Hepatocyte (in vitro differentiated cells): ENCODE results near the gene BIN1. TPM values are rescaled to one million over a fixed set of nuclear protein-coding genes. Genes with fewer than 3 reads are reported as not detected.

Experiments used
- DNase-seq: peaks from one replicate; pipeline ENCODE4 v3.0.0-alpha.2; 2016; ENCODE audit warnings: low spot score
- H2AFZ ChIP-seq: fragments of 200-600 bp; sonication (generic); 2 replicates; pipeline ENCODE4 v1.6.0; 2016; ENCODE audit warnings: antibody characterized with exemption, mild to moderate bottlenecking
- H3K27ac ChIP-seq: fragments of 200-600 bp; sonication (generic); 2 replicates; pipeline ENCODE4 v1.5.1; 2016; ENCODE audit warnings: mild to moderate bottlenecking
- H3K27me3 ChIP-seq: fragments of 200-600 bp; sonication (generic); 2 replicates; pipeline ENCODE4 v1.6.1; 2016
- H3K36me3 ChIP-seq: fragments of 200-600 bp; sonication (generic); replicated peaks from 2 replicates; pipeline ENCODE4 v1.5.1; 2016; ENCODE audit warnings: low read depth; ENCODE audit not compliant: insufficient read depth
- H3K4me1 ChIP-seq: fragments of 200-600 bp; sonication (generic); 2 replicates; pipeline ENCODE4 v1.5.1; 2016; ENCODE audit warnings: mild to moderate bottlenecking, moderate library complexity; ENCODE audit not compliant: insufficient read depth
- H3K4me2 ChIP-seq: fragments of 200-600 bp; sonication (generic); 2 replicates; pipeline ENCODE4 v1.6.0; 2016
- H3K4me3 ChIP-seq: fragments of 200-600 bp; sonication (generic); 2 replicates; pipeline ENCODE4 v1.5.1; 2016; ENCODE audit warnings: mild to moderate bottlenecking
- H3K79me2 ChIP-seq: fragments of 200-600 bp; sonication (generic); 2 replicates; pipeline ENCODE4 v1.6.0; 2017; ENCODE audit warnings: mild to moderate bottlenecking
- H3K9me2 ChIP-seq: fragments of 200-600 bp; sonication (generic); replicated peaks from 2 replicates; pipeline ENCODE4 v1.6.0; 2017; ENCODE audit warnings: mild to moderate bottlenecking; ENCODE audit not compliant: insufficient read depth
- H3K9me3 ChIP-seq: fragments of 200-600 bp; sonication (generic); 2 replicates; pipeline ENCODE4 v1.5.1; 2016; ENCODE audit warnings: low read depth, mild to moderate bottlenecking
- H4K20me1 ChIP-seq: fragments of 200-600 bp; sonication (generic); 2 replicates; pipeline ENCODE4 v1.6.0; 2016; ENCODE audit warnings: mild to moderate bottlenecking; ENCODE audit not compliant: insufficient read depth, poor library complexity, severe bottlenecking
- EZH2 ChIP-seq: fragments of 200-600 bp; sonication (generic); IDR thresholded peaks from 2 replicates; pipeline ENCODE4 v1.6.1; 2016; ENCODE audit warnings: antibody characterized with exemption, mild to moderate bottlenecking, borderline replicate concordance
- EZH2phosphoT487 ChIP-seq: fragments of 200-600 bp; sonication (generic); IDR thresholded peaks from one replicate; pipeline ENCODE4 v1.6.1; 2018; ENCODE audit warnings: antibody characterized with exemption, mild to moderate bottlenecking, low read depth, moderate library complexity; ENCODE audit not compliant: unreplicated experiment, severe bottlenecking
- WGBS: methylation state at CpG from one replicate; pipeline ENCODE4 v1.1.6; 2016; ENCODE audit warnings: low lambda C conversion rate; ENCODE audit errors: missing lambda C conversion rate; 5-methylcytosine and 5-hydroxymethylcytosine counted together
- polyA plus RNA-seq: library from polyadenylated mRNA; unstranded; fragments of >200 nt; fragmentation: Nextera tagmentation; extraction: Ambion mirVana; gene quantifications from 2 replicates; pipeline ENCODE4 v1.2.1, GENCODE V29; 2016
- total RNA-seq: library from RNA; depleted of rRNA; stranded (reverse); fragments of >200 nt; gene quantifications from 2 replicates; pipeline ENCODE4 v1.2.3, GENCODE V29; 2014
- TF ChIP-seq, protein P1 (sequence below): fragments of 200-600 bp; sonication (generic); IDR thresholded peaks from 2 replicates; pipeline ENCODE4 v1.5.1; 2016; ENCODE audit warnings: antibody characterized with exemption, mild to moderate bottlenecking; ENCODE audit not compliant: poor library complexity

BIN1 gene
- total and polyA plus RNA-seq, 2 experiments from 2014 or later: 109 to 113 TPM

GRCh38 chr2:127060264-127060945, 46.5 kb downstream of the BIN1 start:
- Histone ChIP-seq H3K4me1 (peaks cover 12% of the 10 kb centered on the region), H3K27me3 (no peaks in the 10 kb centered on the region), H3K27ac (no peak overlapping the region), H4K20me1 (no peaks in the 10 kb centered on the region), H3K9me3 (no peaks in the 10 kb centered on the region), H3K4me3 (no peak overlapping the region), H3K4me2 (no peak overlapping the region), H3K36me3 (no peaks in the 10 kb centered on the region), H3K79me2 (peaks cover 4% of the 10 kb centered on the region), H3K9me2 (no peaks in the 10 kb centered on the region), H2AFZ (no peak overlapping the region)
- TF ChIP-seq, protein P1, sequence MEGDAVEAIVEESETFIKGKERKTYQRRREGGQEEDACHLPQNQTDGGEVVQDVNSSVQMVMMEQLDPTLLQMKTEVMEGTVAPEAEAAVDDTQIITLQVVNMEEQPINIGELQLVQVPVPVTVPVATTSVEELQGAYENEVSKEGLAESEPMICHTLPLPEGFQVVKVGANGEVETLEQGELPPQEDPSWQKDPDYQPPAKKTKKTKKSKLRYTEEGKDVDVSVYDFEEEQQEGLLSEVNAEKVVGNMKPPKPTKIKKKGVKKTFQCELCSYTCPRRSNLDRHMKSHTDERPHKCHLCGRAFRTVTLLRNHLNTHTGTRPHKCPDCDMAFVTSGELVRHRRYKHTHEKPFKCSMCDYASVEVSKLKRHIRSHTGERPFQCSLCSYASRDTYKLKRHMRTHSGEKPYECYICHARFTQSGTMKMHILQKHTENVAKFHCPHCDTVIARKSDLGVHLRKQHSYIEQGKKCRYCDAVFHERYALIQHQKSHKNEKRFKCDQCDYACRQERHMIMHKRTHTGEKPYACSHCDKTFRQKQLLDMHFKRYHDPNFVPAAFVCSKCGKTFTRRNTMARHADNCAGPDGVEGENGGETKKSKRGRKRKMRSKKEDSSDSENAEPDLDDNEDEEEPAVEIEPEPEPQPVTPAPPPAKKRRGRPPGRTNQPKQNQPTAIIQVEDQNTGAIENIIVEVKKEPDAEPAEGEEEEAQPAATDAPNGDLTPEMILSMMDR: no peak
- TF ChIP-seq EZH2: no peak
- TF ChIP-seq EZH2phosphoT487: no peak
- DNase-seq: no peak
- 95% methylated on average over 30 of the region's 30 CpGs for WGBS

- Histone ChIP-seq H3K4me1 (peaks cover 6% of the 10 kb centered on the region), H3K9me3 (no peaks in the 10 kb centered on the region), H4K20me1 (no peaks in the 10 kb centered on the region), H3K9me2 (no peaks in the 10 kb centered on the region), H2AFZ (no peak overlapping the region), H3K4me2 (no peak overlapping the region), H3K4me3 (no peak overlapping the region), H3K79me2 (peaks cover 4% of the 10 kb centered on the region), H3K36me3 (no peaks in the 10 kb centered on the region), H3K27me3 (no peaks in the 10 kb centered on the region), H3K27ac (no peak overlapping the region)
- WGBS: 95% methylated on average over 10 of the region's 10 CpGs
- DNase-seq: no peak
- TF ChIP-seq EZH2phosphoT487 (no peak), EZH2 (no peak)
- TF ChIP-seq, protein P1: no peak
These were observed 47.4 kb downstream of the BIN1 start for GRCh38 chr2:127059559-127059958.

GRCh38 chr2:127058954-127059252, 48.1 kb downstream of the BIN1 start:
- Histone ChIP-seq H3K79me2 (peaks cover 2% of the 10 kb centered on the region), H2AFZ (no peak overlapping the region), H4K20me1 (no peaks in the 10 kb centered on the region), H3K4me2 (no peak overlapping the region), H3K9me2 (no peaks in the 10 kb centered on the region), H3K4me3 (no peak overlapping the region), H3K27me3 (no peaks in the 10 kb centered on the region), H3K9me3 (no peaks in the 10 kb centered on the region), H3K4me1 (peaks cover 4% of the 10 kb centered on the region), H3K36me3 (no peaks in the 10 kb centered on the region), H3K27ac (no peak overlapping the region)
- TF ChIP-seq, protein P1: no peak
- TF ChIP-seq EZH2: no peak
- no peak for TF ChIP-seq EZH2phosphoT487
- DNase-seq: no peak
- 90% methylated on average over 14 of the region's 14 CpGs for WGBS
